RWPE2 (cell line): ENCODE results near the gene GRM5.

Experiments used
- ATAC-seq: fragments of 200-7000 bp; cut with Tn5 transposase; 3 replicates; pipeline ENCODE4 v1.9.1; 2021; ENCODE audit warnings: low read depth
- DNase-seq: peaks from one replicate; pipeline ENCODE4 v3.0.0-alpha.2; 2020; ENCODE audit warnings: low spot score
- H3K27ac ChIP-seq: fragments of 450-650 bp; 2 replicates; pipeline ENCODE4 v1.5.1; 2017; ENCODE audit warnings: mild to moderate bottlenecking; ENCODE audit not compliant: poor library complexity, severe bottlenecking
- H3K27me3 ChIP-seq: fragments of 250-450 bp; sonication (Bioruptor Pico); 2 replicates; pipeline ENCODE4 v1.5.1; 2021; ENCODE audit warnings: mild to moderate bottlenecking, moderate library complexity; ENCODE audit not compliant: insufficient read depth, poor library complexity, severe bottlenecking
- H3K36me3 ChIP-seq: fragments of 250-450 bp; sonication (Bioruptor Pico); 2 replicates; pipeline ENCODE4 v1.5.1; 2020; ENCODE audit warnings: low read depth, mild to moderate bottlenecking, moderate library complexity
- H3K4me1 ChIP-seq: fragments of 250-450 bp; sonication (Bioruptor Pico); 2 replicates; pipeline ENCODE4 v1.5.1; 2021; ENCODE audit warnings: mild to moderate bottlenecking, moderate library complexity; ENCODE audit not compliant: insufficient read depth, poor library complexity, severe bottlenecking
- H3K4me3 ChIP-seq: fragments of 250-450 bp; sonication (Bioruptor Pico); 2 replicates; pipeline ENCODE4 v1.5.1; 2021; ENCODE audit warnings: mild to moderate bottlenecking, moderate library complexity; ENCODE audit not compliant: severe bottlenecking
- H3K9me3 ChIP-seq: fragments of 250-450 bp; sonication (Bioruptor Pico); 2 replicates; pipeline ENCODE4 v1.5.1; 2021; ENCODE audit warnings: mild to moderate bottlenecking, moderate library complexity; ENCODE audit not compliant: severe bottlenecking
- TF ChIP-seq, protein P1 (sequence below): fragments of 450-650 bp; IDR thresholded peaks from one replicate; pipeline ENCODE4 v1.5.1; 2017; ENCODE audit warnings: mild to moderate bottlenecking, moderate library complexity; ENCODE audit not compliant: poor library complexity, severe bottlenecking

The GRM5 gene

DNA sequence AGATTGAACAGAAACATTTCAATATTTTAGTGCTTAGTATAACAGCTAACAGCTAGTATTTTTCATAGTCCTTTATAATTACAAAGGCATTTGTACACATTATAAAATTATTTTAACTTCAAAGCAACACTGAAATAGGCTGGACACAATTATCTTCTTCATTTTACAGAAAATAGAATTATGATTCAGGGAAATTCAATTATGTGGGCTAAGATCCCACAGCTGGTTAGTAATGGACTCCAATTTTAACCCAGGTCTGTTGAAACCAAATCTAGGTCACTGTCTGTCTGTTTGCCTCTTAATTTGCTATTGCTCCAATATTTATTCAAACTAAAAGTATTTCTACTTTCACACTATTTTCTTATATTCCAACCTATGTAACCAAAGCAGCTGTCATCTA, 574.1 kb downstream of the GRM5 start:
- Histone ChIP-seq H3K4me1 (peaks cover 5% of the 10 kb centered on the region), H3K36me3 (no peaks in the 10 kb centered on the region), H3K4me3 (no peak overlapping the region), H3K27me3 (no peaks in the 10 kb centered on the region), H3K9me3 (no peaks in the 10 kb centered on the region), H3K27ac (no peak overlapping the region)
- ATAC-seq (no peak), DNase-seq (no peak)
- TF ChIP-seq, protein P1, sequence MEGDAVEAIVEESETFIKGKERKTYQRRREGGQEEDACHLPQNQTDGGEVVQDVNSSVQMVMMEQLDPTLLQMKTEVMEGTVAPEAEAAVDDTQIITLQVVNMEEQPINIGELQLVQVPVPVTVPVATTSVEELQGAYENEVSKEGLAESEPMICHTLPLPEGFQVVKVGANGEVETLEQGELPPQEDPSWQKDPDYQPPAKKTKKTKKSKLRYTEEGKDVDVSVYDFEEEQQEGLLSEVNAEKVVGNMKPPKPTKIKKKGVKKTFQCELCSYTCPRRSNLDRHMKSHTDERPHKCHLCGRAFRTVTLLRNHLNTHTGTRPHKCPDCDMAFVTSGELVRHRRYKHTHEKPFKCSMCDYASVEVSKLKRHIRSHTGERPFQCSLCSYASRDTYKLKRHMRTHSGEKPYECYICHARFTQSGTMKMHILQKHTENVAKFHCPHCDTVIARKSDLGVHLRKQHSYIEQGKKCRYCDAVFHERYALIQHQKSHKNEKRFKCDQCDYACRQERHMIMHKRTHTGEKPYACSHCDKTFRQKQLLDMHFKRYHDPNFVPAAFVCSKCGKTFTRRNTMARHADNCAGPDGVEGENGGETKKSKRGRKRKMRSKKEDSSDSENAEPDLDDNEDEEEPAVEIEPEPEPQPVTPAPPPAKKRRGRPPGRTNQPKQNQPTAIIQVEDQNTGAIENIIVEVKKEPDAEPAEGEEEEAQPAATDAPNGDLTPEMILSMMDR, result no peak

DNA sequence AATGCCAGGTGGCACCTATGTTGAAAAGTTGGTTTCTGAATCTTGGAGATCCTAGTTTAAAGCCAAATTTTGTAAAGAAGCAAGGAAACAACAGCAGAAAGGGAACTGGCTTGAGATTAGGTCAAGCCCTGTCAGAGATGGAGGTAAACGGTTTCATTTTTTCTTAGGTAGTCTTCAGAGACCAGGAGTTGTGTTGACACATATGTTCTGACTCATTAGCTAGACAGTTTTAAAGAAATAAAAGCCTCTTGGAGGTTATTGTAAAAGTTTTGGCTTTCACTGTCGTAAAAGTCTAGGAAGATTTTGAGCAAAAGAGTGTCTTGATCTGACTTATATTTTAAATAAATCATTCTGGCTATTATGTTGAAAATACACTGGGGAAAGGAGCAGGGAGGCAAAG, 576.8 kb downstream of the GRM5 start:
- ATAC-seq (peak; percentile 81), DNase-seq (no peak)
- H3K27me3 ChIP-seq, result no peaks in the 10 kb centered on the region
- no peak overlapping the region for H3K4me3 ChIP-seq
- peak overlapping the region; percentile 22 for H3K27ac ChIP-seq
- peaks cover 5% of the 10 kb centered on the region for H3K4me1 ChIP-seq
- H3K36me3 ChIP-seq, result no peaks in the 10 kb centered on the region
- H3K9me3 ChIP-seq, result no peaks in the 10 kb centered on the region
- TF ChIP-seq, protein P1, result no peak

DNA sequence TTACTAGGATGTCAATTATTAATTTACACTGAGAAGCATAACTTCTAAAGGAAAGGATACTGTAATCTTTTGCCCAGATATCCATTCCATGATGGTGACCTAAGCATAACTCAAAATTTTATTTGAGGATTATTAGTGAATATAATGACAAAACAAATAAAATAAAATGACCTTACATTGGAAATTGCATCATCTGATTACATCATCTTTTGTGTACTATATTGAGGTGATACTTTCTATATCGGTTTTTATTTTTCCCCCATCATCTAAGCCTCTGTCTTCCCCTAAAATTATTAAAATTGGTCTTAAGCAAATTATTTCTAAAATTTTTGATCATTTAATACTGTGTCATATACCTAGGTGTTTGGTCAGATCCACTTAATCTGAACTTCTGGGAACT, 578.1 kb downstream of the GRM5 start:
- H3K27ac ChIP-seq, result no peak overlapping the region
- H3K36me3 ChIP-seq, result no peaks in the 10 kb centered on the region
- no peak overlapping the region for H3K4me3 ChIP-seq
- TF ChIP-seq, protein P1, result no peak
- DNase-seq, result no peak
- H3K9me3 ChIP-seq, result no peaks in the 10 kb centered on the region
- peaks cover 14% of the 10 kb centered on the region for H3K4me1 ChIP-seq
- no peak for ATAC-seq
- H3K27me3 ChIP-seq, result no peaks in the 10 kb centered on the region

- no peak overlapping the region for H3K27ac ChIP-seq
- no peak overlapping the region for H3K4me3 ChIP-seq
- no peaks in the 10 kb centered on the region for H3K36me3 ChIP-seq
- peaks cover 24% of the 10 kb centered on the region for H3K4me1 ChIP-seq
- H3K27me3 ChIP-seq, result no peaks in the 10 kb centered on the region
- TF ChIP-seq, protein P1, result peak; percentile 51
- H3K9me3 ChIP-seq, result no peaks in the 10 kb centered on the region
- DNase-seq, result no peak
- no peak for ATAC-seq
These were observed 580.7 kb downstream of the GRM5 start for GRCh38 chr11:88484873-88485621.

DNA sequence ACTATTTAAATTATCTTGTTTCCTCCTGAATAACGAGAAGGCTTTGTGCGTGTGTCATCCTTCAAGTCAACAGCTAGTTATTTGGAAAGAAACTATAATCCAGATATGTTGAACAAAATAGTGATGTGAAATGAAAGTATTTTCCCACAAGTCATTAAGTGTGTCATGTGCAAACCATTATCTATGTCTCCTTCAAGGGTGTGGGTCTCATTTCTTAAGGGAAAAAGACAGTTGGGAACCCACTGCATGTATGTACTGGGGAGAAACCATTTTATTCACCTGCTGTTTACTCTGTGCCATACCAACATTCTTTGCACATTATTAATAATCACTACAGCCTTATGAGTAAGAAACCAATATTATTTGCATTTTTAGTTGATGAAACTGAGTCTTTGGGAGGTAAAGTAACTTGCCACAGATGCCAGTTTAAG, 582.9 kb downstream of the GRM5 start:
- peak; percentile 84 for ATAC-seq
- no peak for DNase-seq
- Histone ChIP-seq H3K27ac (peak overlapping the region; percentile 31), H3K36me3 (no peaks in the 10 kb centered on the region), H3K4me3 (no peak overlapping the region), H3K4me1 (peaks cover 24% of the 10 kb centered on the region), H3K9me3 (no peaks in the 10 kb centered on the region), H3K27me3 (no peaks in the 10 kb centered on the region)
- TF ChIP-seq, protein P1, result no peak
